IMR-90 (cell line): ENCODE measurements around the gene GANC. TPM values are rescaled to one million over a fixed set of nuclear protein-coding genes. Genes with fewer than 3 reads are reported as not detected.

Experiments used
- ATAC-seq: fragments of 200-7000 bp; cut with Tn5 transposase; 2 replicates; pipeline ENCODE4 v1.9.1; 2020; ENCODE audit warnings: low read depth, mild to moderate bottlenecking, moderate library complexity
- BruUV-seq: library from RNA; stranded (reverse); fragments of 400-500 nt; replicated peaks from 2 replicates; lab custom pipeline; 2021; lab: Mats Ljungman, UMichigan
- CTCF ChIA-PET: fragments of 300-600 bp; formaldehyde crosslinking; extraction: SDS; loops from one replicate; lab custom pipeline; 2021; ENCODE audit warnings: antibody characterized with exemption; lab: Yijun Ruan, JAX
- POLR2A ChIA-PET: fragments of 300-600 bp; sonication (Branson Sonifier 250); formaldehyde crosslinking; loops from one replicate; lab custom pipeline; 2022; ENCODE audit warnings: antibody characterized with exemption; ENCODE audit not compliant: unreplicated experiment; lab: Charles Lee
- DNase-seq: peaks from one replicate; pipeline ENCODE4 v3.0.0; 2013
- H2AFZ ChIP-seq: replicated peaks from 2 replicates; pipeline ENCODE3; 2013; ENCODE audit warnings: low read length, mild to moderate bottlenecking; ENCODE audit not compliant: poor library complexity
- H2AK5ac ChIP-seq: 2 replicates; pipeline ENCODE4 v1.6.1; 2013; ENCODE audit warnings: low read depth, low read length, inconsistent platforms
- H2AK9ac ChIP-seq: replicated peaks from 2 replicates; pipeline ENCODE3; 2013; ENCODE audit warnings: mild to moderate bottlenecking, low read depth, low read length, moderate library complexity; ENCODE audit not compliant: poor library complexity
- H2BK120ac ChIP-seq: 2 replicates; pipeline ENCODE4 v1.6.1; 2013; ENCODE audit warnings: low read depth, low read length, inconsistent platforms
- H2BK15ac ChIP-seq: 3 replicates; pipeline ENCODE4 v1.6.1; 2013; ENCODE audit warnings: low read depth, low read length, inconsistent platforms
- H2BK20ac ChIP-seq: 2 replicates; pipeline ENCODE4 v1.6.1; 2013; ENCODE audit warnings: low read depth, mild to moderate bottlenecking, inconsistent platforms, low read length, moderate library complexity
- H2BK5ac ChIP-seq: 2 replicates; pipeline ENCODE4 v1.6.1; 2013; ENCODE audit warnings: mild to moderate bottlenecking, low read depth, low read length, inconsistent platforms; ENCODE audit not compliant: poor library complexity, severe bottlenecking
- H3K14ac ChIP-seq: replicated peaks from 2 replicates; pipeline ENCODE4 v1.6.1; 2013; ENCODE audit warnings: low read depth, low read length, inconsistent platforms
- H3K18ac ChIP-seq: 2 replicates; pipeline ENCODE4 v1.6.1; 2013; ENCODE audit warnings: low read depth, low read length, control low read depth
- H3K23ac ChIP-seq: 2 replicates; pipeline ENCODE4 v1.6.1; 2013; ENCODE audit warnings: low read depth, low read length, inconsistent platforms
- H3K27ac ChIP-seq: 2 replicates; pipeline ENCODE4 v1.5.1; 2013; ENCODE audit warnings: mild to moderate bottlenecking, control low read depth, low read length; ENCODE audit not compliant: insufficient read depth
- H3K27me3 ChIP-seq: 2 replicates; pipeline ENCODE4 v1.6.1; 2013; ENCODE audit warnings: low read length; ENCODE audit not compliant: control insufficient read depth, insufficient read depth
- H3K36me3 ChIP-seq: 2 replicates; pipeline ENCODE4 v1.6.1; 2013; ENCODE audit warnings: low read length, mixed read lengths; ENCODE audit not compliant: control insufficient read depth, insufficient read depth
- H3K4ac ChIP-seq: 2 replicates; pipeline ENCODE4 v1.6.1; 2013; ENCODE audit warnings: low read depth, low read length, inconsistent platforms
- H3K4me1 ChIP-seq: 2 replicates; pipeline ENCODE4 v1.6.1; 2013; ENCODE audit warnings: low read length, mixed read lengths; ENCODE audit not compliant: control insufficient read depth, insufficient read depth
- H3K4me2 ChIP-seq: 2 replicates; pipeline ENCODE4 v1.6.1; 2013; ENCODE audit warnings: low read depth, mild to moderate bottlenecking, control low read depth, low read length, moderate library complexity
- H3K4me3 ChIP-seq: 2 replicates; pipeline ENCODE4 v1.5.1; 2013; ENCODE audit warnings: low read depth, mild to moderate bottlenecking, control low read depth, low read length, moderate library complexity; ENCODE audit not compliant: insufficient read depth
- H3K56ac ChIP-seq: 2 replicates; pipeline ENCODE4 v1.6.1; 2013; ENCODE audit warnings: low read length, inconsistent platforms; ENCODE audit not compliant: insufficient read depth; ENCODE audit errors: extremely low read depth
- H3K79me1 ChIP-seq, 2 experiments: 2 replicates each; pipeline ENCODE4 v1.6.1; 2013; ENCODE audit warnings: low read length in 2 of 2, inconsistent platforms in 1 of 2, low read depth in 1 of 2
- H3K9ac ChIP-seq: 2 replicates; pipeline ENCODE4 v1.6.1; 2013; ENCODE audit warnings: low read depth, low read length, control low read depth
- H3K9me1 ChIP-seq: 2 replicates; pipeline ENCODE4 v1.6.1; 2013; ENCODE audit warnings: low read length, inconsistent platforms; ENCODE audit not compliant: insufficient read depth
- H3K9me3 ChIP-seq: 2 replicates; pipeline ENCODE4 v1.6.1; 2013; ENCODE audit warnings: low read length; ENCODE audit not compliant: control insufficient read depth, insufficient read depth
- H4K20me1 ChIP-seq: 2 replicates; pipeline ENCODE4 v1.6.1; 2013; ENCODE audit warnings: low read length, inconsistent platforms; ENCODE audit not compliant: insufficient read depth
- H4K5ac ChIP-seq: 2 replicates; pipeline ENCODE4 v1.6.1; 2013; ENCODE audit warnings: mild to moderate bottlenecking, low read depth, low read length, control low read depth
- H4K8ac ChIP-seq, 2 experiments: 2 replicates each; pipeline ENCODE4 v1.6.1; 2013; ENCODE audit warnings: low read depth in 2 of 2, low read length in 2 of 2, control low read depth in 1 of 2, inconsistent platforms in 1 of 2
- H4K91ac ChIP-seq: 2 replicates; pipeline ENCODE4 v1.6.1; 2013; ENCODE audit warnings: low read depth, low read length, inconsistent platforms; ENCODE audit not compliant: insufficient read depth
- BHLHE40 ChIP-seq: fragments of 150-350 bp; IDR thresholded peaks from 2 replicates; pipeline ENCODE4 v1.6.1; 2016; ENCODE audit warnings: mild to moderate bottlenecking, low read depth, low read length
- CEBPB ChIP-seq: IDR thresholded peaks from 2 replicates; pipeline ENCODE4 v1.6.1; 2012; ENCODE audit warnings: low read depth, low read length, improper control_type of control experiment
- CHD1 ChIP-seq: IDR thresholded peaks from 2 replicates; pipeline ENCODE4 v1.6.1; 2012; ENCODE audit warnings: low read depth, low read length, improper control_type of control experiment
- CTCF ChIP-seq: conservative IDR thresholded peaks from 2 replicates; pipeline ENCODE4 v1.5.1; 2012; ENCODE audit warnings: mild to moderate bottlenecking, low read depth, low read length, improper control_type of control experiment
- ELK1 ChIP-seq: fragments of 150-350 bp; IDR thresholded peaks from 2 replicates; pipeline ENCODE4 v1.6.1; 2016; ENCODE audit warnings: low read depth, mild to moderate bottlenecking, low read length, moderate library complexity, borderline replicate concordance
- FOS ChIP-seq: fragments of 150-350 bp; IDR thresholded peaks from 2 replicates; pipeline ENCODE4 v1.6.1; 2016; ENCODE audit warnings: low read depth, low read length
- MAFK ChIP-seq: IDR thresholded peaks from 2 replicates; pipeline ENCODE4 v1.6.1; 2012; ENCODE audit warnings: low read depth, low read length, improper control_type of control experiment
- MAZ ChIP-seq: IDR thresholded peaks from 2 replicates; pipeline ENCODE4 v1.6.1; 2012; ENCODE audit warnings: low read depth, mild to moderate bottlenecking, low read length, improper control_type of control experiment, moderate library complexity, borderline replicate concordance
- MXI1 ChIP-seq: IDR thresholded peaks from 2 replicates; pipeline ENCODE4 v1.6.1; 2012; ENCODE audit warnings: low read depth, mild to moderate bottlenecking, low read length, moderate library complexity, borderline replicate concordance
- NFE2L2 ChIP-seq: fragments of 150-350 bp; IDR thresholded peaks from 2 replicates; pipeline ENCODE4 v1.6.1; 2016; ENCODE audit warnings: low read depth, mild to moderate bottlenecking, low read length
- POLR2A ChIP-seq: IDR thresholded peaks from 2 replicates; pipeline ENCODE4 v1.6.1; 2012; ENCODE audit warnings: mild to moderate bottlenecking, low read depth, low read length
- RAD21 ChIP-seq: IDR thresholded peaks from 2 replicates; pipeline ENCODE4 v1.6.1; 2012; ENCODE audit warnings: low read length, improper control_type of control experiment
- RCOR1 ChIP-seq: IDR thresholded peaks from 2 replicates; pipeline ENCODE4 v1.6.1; 2012; ENCODE audit warnings: mild to moderate bottlenecking, low read length, improper control_type of control experiment; ENCODE audit not compliant: insufficient replicate concordance
- RFX5 ChIP-seq: IDR thresholded peaks from 2 replicates; pipeline ENCODE4 v1.8.0; 2012; ENCODE audit warnings: low read depth, mild to moderate bottlenecking, low read length, moderate library complexity
- SMC3 ChIP-seq: fragments of 150-350 bp; IDR thresholded peaks from 2 replicates; pipeline ENCODE4 v1.6.1; 2016; ENCODE audit warnings: low read depth, mild to moderate bottlenecking, antibody characterized with exemption, low read length, moderate library complexity
- USF2 ChIP-seq: fragments of 150-350 bp; IDR thresholded peaks from 2 replicates; pipeline ENCODE4 v1.6.1; 2017; ENCODE audit warnings: mild to moderate bottlenecking, antibody characterized with exemption, low read length, low read depth
- WGBS, 2 experiments: methylation state at CpG; one replicate each; pipeline versions ENCODE4 v1.1.5 to v1.1.7; 2013; ENCODE audit warnings: missing lambda C conversion rate in 2 of 2; ENCODE audit not compliant: insufficient read length in 1 of 2; ENCODE audit errors: extremely low coverage in 2 of 2; 5-methylcytosine and 5-hydroxymethylcytosine counted together
- dilution Hi-C: fragments of 300-500 bp; cut with HindIII; formaldehyde crosslinking; loops from one replicate; pipeline ENCODE4 v1.14.3; 2018; ENCODE audit warnings: low sequenced_read_pairs; ENCODE audit not compliant: unreplicated experiment
- in situ Hi-C: fragments of 300-500 bp; cut with MboI; formaldehyde crosslinking; loops from 3 replicates; pipeline ENCODE4 v1.14.3; 2019; ENCODE audit warnings: low sequenced_read_pairs, inconsistent platforms, mixed read lengths
- intact Hi-C: fragments of 100-400 bp; cut with micrococcal nuclease; formaldehyde crosslinking; loops from 2 replicates; pipeline ENCODE4 v1.10.0; 2022
- polyA plus RNA-seq, 3 experiments: library from polyadenylated mRNA; depleted of rRNA; stranded (reverse); fragments of >200 nt; gene quantifications; 2 replicates each; pipeline ENCODE4 v1.2.3, GENCODE V29; 2012; ENCODE audit warnings: low replicate concordance in 1 of 3
- total RNA-seq: library from RNA; depleted of rRNA; stranded (reverse); fragments of >200 nt; gene quantifications from 2 replicates; pipeline ENCODE4 v1.2.3, GENCODE V29; 2012

GANC gene
- total and polyA plus RNA-seq, 2 of the 4 experiments (the other 2 are of a cell fraction), result 7.1 to 19.2 TPM

GRCh38 chr15:42360535-42361112, 87.6 kb downstream of the GANC start:
- intact Hi-C loops (no loop called here), dilution Hi-C loops (no loop called here), in situ Hi-C loops (no loop called here)
- ATAC-seq (no peak), DNase-seq (no peak)
- H2BK15ac ChIP-seq, result no peak overlapping the region
- no TSS peak for BruUV-seq
- H3K9me3 ChIP-seq, result no peaks in the 10 kb centered on the region
- H2BK20ac ChIP-seq, result no peak overlapping the region; the same call in 1 of the 2 replicates
- H3K27me3 ChIP-seq, result no peaks in the 10 kb centered on the region
- no peak overlapping the region for H4K5ac ChIP-seq
- no peak overlapping the region for H3K4ac ChIP-seq
- H2AK5ac ChIP-seq, result no peak overlapping the region
- no peak overlapping the region for H2AK9ac ChIP-seq
- H2BK5ac ChIP-seq, result no peak overlapping the region
- H3K36me3 ChIP-seq, result no peaks in the 10 kb centered on the region
- H2AFZ ChIP-seq, result no peak overlapping the region
- H3K4me2 ChIP-seq, result no peak overlapping the region
- 89% methylated on average over 1 of the region's 5 CpGs; no CpG with 5 or more reads in 1 of the 2 experiments for WGBS, 2 experiments
- TF ChIP-seq NFE2L2 (no peak), POLR2A (no peak), MAZ (no peak), RCOR1 (no peak), RFX5 (no peak), MAFK (no peak), CHD1 (no peak), USF2 (no peak), MXI1 (no peak), RAD21 (no peak), SMC3 (no peak), CEBPB (no peak), ELK1 (no peak), CTCF (no peak), BHLHE40 (no peak), FOS (no peak)
- H3K9me1 ChIP-seq, result no peaks in the 10 kb centered on the region
- H4K8ac ChIP-seq, result no peak overlapping the region
- H3K14ac ChIP-seq, result no peak overlapping the region
- H3K4me1 ChIP-seq, result no peaks in the 10 kb centered on the region
- no peaks in the 10 kb centered on the region for H3K79me1 ChIP-seq
- H4K91ac ChIP-seq, result no peak overlapping the region
- H3K56ac ChIP-seq, result no peak overlapping the region
- no peak overlapping the region for H3K4me3 ChIP-seq
- H3K27ac ChIP-seq, result no peak overlapping the region
- H4K20me1 ChIP-seq, result no peaks in the 10 kb centered on the region
- H2BK120ac ChIP-seq, result no peak overlapping the region
- ChIA-PET POLR2A (no interaction called here), CTCF (no interaction called here)
- no peak overlapping the region for H3K9ac ChIP-seq
- H3K23ac ChIP-seq, result no peak overlapping the region
- H3K18ac ChIP-seq, result no peak overlapping the region
